ENCODE data around the gene ATP6AP1. TPM values are rescaled to one million over a fixed set of nuclear protein-coding genes. Genes with fewer than 3 reads are reported as not detected.
"Not testable (repeated sequence)": the region's sequence is repeated elsewhere in the genome, so short reads cannot be mapped to it uniquely, and the experiment has no call there.

Gene ATP6AP1
- total RNA-seq, 1 donor from 2014 or later: 22.6 TPM

- H3F3A ChIP-seq (ENCODE audit: low read depth); H3K27ac Mint-ChIP-seq; H3K36me3 Mint-ChIP-seq; H2AFZ ChIP-seq (replicated peaks); H3K36me3 ChIP-seq; H3K4me3 Mint-ChIP-seq; H3K4me2 ChIP-seq; H3K9ac ChIP-seq; DNase-seq (ENCODE audit: low spot score); H3K27me3 ChIP-seq; H3K79me2 ChIP-seq (ENCODE audit: low read depth); H3K27ac ChIP-seq; H3K9me3 Mint-ChIP-seq; H3K4me1 Mint-ChIP-seq; H3K27me3 Mint-ChIP-seq (ENCODE audit: insufficient read depth, low read depth); H3K9me3 ChIP-seq (ENCODE audit: low read depth); H4K20me1 ChIP-seq (ENCODE audit: low read depth); H3K4me3 ChIP-seq; H3K4me1 ChIP-seq: not testable (repeated sequence)
Measured at GRCh38 chrX:154389812-154390747, 38.4 kb upstream of the ATP6AP1 start.

GRCh38 chrX:154396363-154396762, 32.1 kb upstream of the ATP6AP1 start:
- H3K4me1 ChIP-seq; H3K4me3 Mint-ChIP-seq; H3K4me3 ChIP-seq; H3K36me3 ChIP-seq; H3K27ac Mint-ChIP-seq; H3K27me3 Mint-ChIP-seq (ENCODE audit: insufficient read depth, low read depth); H3K9me3 ChIP-seq (ENCODE audit: low read depth); H3K4me2 ChIP-seq; H3K27me3 ChIP-seq; H2AFZ ChIP-seq (replicated peaks); H3K9ac ChIP-seq; DNase-seq (ENCODE audit: low spot score); H3K27ac ChIP-seq: not testable (repeated sequence)
- Mint-ChIP-seq H3K36me3 (peaks cover 13% of the 10 kb centered on the region), H3K9me3 (peaks cover 17% of the 10 kb centered on the region), H3K4me1 (peaks cover 13% of the 10 kb centered on the region)
- H4K20me1 ChIP-seq (ENCODE audit: low read depth): peaks cover 22% of the 10 kb centered on the region
- H3F3A ChIP-seq (ENCODE audit: low read depth): peaks cover 40% of the 10 kb centered on the region
- H3K79me2 ChIP-seq (ENCODE audit: low read depth): peaks cover 20% of the 10 kb centered on the region

GRCh38 chrX:154396973-154397887, 31.2 kb upstream of the ATP6AP1 start:
- peaks cover 13% of the 10 kb centered on the region for H3K4me1 Mint-ChIP-seq
- peak; percentile 66 for DNase-seq (ENCODE audit: low spot score)
- peak overlapping the region; percentile 78 for H3K4me3 ChIP-seq

More at GRCh38 chrX:154396973-154397887, 31.2 kb upstream of the ATP6AP1 start:
- Mint-ChIP-seq H3K27me3 (ENCODE audit: insufficient read depth, low read depth) (peaks cover 8% of the 10 kb centered on the region), H3K4me3 (peak overlapping the region; percentile 98), H3K36me3 (peaks cover 13% of the 10 kb centered on the region), H3K9me3 (peaks cover 17% of the 10 kb centered on the region), H3K27ac (peak overlapping the region; percentile 93)
- peak overlapping the region; percentile 97 for H3K27ac ChIP-seq
- H4K20me1 ChIP-seq (ENCODE audit: low read depth): peaks cover 23% of the 10 kb centered on the region
- H2AFZ ChIP-seq (replicated peaks): no peak overlapping the region
- H3K9ac ChIP-seq: peak overlapping the region; percentile 78
- TF ChIP-seq CTCF (IDR thresholded peaks at IDR 0.05): no peak
- TF ChIP-seq EZH2 (IDR thresholded peaks at IDR 0.05): no peak
- TF ChIP-seq EZH2phosphoT487 (IDR thresholded peaks at IDR 0.05): no peak
- no peaks in the 10 kb centered on the region for H3K4me1 ChIP-seq
- peaks cover 20% of the 10 kb centered on the region for H3K79me2 ChIP-seq (ENCODE audit: low read depth)
- no peaks in the 10 kb centered on the region for H3K36me3 ChIP-seq
- H3K9me3 ChIP-seq (ENCODE audit: low read depth): no peaks in the 10 kb centered on the region
- H3K4me2 ChIP-seq: peak overlapping the region; percentile 83
- H3F3A ChIP-seq (ENCODE audit: low read depth): peaks cover 48% of the 10 kb centered on the region
- H3K27me3 ChIP-seq: no peaks in the 10 kb centered on the region
